ENCODE results near the gene HOXA3.

Gene HOXA3

DNA sequence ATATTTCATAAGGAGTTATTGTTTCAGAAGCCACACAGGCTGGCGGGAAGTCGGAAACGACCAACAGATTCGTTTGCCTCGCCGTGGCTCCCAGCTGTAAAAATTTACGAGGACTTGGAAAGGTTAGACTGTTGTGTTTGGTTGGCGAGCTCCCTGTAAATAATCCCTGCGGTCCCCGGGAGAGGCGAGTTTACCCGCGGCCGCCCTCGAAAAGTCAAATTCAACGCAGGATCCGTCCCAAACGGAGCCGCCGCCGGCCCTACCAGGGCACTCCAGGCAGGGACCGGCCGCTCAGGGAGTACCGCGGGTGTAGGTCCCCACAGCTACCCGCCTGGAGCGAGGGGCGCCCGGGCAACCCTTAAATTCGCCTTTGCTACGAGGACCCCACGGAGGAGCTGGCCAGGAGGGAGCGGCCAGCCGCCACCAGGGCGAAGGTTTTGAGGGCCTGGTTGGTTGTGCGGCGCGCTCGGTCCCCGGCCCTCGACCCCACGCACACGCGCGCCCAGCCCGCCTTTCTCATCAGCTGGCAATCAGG, 13.7 kb upstream of the HOXA3 start:
- no peak for DNase-seq (ENCODE audit: low spot score)

DNA sequence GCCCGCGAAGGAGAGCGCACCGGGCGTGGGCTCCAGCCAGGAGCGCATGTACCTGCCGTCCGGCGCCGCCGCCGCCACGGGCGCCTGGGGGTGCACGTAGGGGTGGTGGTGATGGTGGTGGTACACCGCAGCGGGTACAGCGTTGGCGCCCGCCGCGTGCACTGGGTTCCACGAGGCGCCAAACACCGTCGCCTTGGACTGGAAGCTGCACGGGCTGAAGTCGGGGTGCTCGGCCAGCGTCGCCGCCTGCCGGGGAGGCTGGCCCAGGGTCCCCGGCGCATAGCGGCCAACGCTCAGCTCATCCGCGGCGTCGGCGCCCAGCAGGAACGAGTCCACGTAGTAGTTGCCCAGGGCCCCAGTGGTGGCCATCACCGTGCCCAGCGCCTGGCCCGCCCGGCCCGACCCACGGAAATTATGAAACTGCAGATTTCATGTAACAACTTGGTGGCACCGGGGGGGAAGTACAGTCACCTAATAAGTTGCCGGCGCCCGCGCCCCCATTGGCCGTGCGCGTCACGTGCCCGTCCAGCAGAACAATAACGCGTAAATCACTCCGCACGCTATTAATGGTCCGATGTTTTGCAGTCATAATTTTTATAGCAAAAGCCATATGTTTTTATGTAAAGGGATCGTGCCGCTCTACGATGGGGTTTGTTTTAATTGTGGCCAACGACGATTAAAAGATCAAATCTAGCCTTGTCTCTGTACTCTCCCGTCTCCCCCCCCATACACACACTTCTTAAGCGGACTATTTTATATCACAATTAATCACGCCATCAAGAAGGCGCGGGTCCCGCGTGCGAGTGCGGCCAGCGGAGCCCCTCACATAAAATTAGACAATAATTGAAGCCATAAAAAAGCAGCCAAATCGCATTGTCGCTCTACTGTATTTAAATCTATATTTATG, 13.0 kb upstream of the HOXA3 start, which contains the start of gene HOXA9:
Gene HOXA9, minus strand, starts transcription at position 449 of the 907 bp plus-strand sequence. Its CDS starts 80 bp downstream, at position 369.
- no peak for DNase-seq (ENCODE audit: low spot score)

DNA sequence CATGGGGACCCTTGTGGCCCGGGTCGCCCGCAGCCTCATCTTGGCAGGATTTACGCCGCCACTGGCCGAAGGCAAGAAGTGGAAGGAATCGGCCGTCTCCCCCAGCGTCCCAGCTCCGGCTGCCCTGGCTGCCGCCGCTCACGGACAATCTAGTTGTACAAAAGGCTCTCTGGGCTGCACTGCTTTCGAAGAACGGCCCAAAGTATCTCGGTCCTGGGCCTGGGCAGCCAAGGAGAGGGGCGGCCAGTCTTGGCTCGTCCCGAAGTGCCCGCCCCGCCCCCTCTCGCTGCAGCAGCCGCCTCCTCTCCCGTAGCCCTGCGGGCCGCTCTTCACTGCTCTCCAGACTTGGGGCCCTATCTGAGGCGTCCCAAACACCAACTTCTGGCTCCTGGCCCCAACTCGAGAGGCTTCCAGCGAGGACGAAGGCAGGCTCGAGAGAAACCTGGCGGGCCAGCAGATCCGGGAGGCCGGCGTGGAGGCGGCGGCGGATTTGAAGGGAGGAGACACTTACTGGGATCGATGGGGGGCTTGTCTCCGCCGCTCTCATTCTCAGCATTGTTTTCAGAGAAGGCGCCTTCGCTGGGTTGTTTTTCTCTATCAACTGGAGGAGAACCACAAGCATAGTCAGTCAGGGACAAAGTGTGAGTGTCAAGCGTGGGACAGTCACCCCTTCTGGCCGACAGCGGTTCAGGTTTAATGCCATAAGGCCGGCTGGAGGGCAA, 12.1 kb upstream of the HOXA3 start:
- DNase-seq (ENCODE audit: low spot score), result no peak

DNA sequence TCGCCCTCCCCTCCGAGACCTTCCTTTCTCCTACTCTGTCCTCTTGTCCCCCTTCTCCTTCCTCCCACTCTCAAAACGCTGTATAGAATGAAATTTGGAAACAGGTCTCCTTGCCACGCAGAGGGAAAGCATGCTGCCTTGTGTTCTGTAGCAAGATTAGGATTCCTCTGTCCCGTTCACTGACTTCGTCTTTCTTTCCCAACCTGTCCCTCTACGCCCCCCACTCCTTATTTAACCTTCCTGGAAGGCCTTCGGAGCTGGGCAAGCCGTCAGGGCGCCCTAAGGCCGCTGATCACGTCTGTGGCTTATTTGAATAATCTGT, 11.6 kb upstream of the HOXA3 start:
- DNase-seq (ENCODE audit: low spot score), result no peak

DNA sequence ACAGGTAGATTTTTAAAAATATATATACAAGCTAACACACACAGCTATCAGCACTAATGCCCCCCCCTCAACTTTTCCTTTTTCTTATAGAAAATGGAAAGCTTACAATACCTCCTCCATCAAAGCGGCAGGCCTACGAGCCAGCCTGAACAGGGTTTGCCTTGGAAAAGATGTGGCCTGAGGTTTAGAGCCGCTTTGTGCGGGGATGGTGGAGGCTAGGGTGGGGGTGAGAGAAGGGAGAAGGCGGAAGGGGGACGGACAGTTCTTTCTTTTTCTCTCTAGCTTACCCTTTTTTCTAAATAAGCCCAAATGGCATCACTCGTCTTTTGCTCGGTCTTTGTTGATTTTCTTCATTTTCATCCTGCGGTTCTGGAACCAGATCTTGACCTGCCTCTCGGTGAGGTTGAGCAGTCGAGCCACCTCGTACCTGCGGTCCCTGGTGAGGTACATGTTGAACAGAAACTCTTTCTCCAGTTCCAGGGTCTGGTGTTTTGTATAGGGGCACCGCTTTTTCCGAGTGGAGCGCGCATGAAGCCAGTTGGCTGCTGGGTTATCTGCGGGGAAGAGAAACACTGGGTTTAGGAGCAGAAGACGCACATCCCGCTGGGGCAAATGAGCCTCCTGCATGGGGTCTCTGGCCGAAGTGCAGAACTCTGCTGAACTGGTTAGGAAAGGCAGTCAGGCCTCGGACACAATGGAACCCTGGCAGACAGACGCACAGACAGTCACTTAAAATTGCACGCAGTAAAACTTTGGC, 11.1 kb upstream of the HOXA3 start:
- no peak for DNase-seq (ENCODE audit: low spot score)

DNA sequence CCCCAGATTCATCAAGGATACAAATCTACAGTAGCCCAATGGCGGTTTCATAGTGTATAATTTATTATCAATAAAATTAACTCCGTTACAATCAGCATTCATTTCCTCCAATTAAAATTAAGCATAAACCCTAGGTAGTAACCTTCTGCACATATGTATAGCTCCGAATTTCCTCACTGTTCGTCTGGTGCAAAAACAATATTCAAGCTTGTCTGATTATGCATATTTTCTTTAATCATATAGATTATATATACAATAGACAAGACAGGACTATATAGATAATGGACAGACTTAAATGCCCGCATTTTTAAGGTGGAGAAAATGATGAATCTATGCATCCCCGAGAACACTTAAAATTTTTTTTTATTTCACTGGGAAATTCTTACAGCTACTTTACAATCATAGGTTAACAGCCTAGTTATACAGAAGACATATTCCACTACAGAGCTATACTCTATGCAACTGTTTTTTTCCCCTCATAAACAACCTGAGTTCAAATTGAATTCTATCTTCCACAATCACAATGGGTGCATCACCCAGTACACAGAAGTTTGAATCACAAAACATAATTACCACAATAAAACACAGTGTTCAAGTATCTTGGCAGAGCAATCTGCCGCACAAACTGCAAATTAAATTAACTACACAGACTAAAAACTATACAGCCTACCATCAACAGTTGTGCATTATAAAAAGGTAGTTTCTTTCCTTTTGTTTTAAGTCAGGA, 10.3 kb upstream of the HOXA3 start:
- DNase-seq (ENCODE audit: low spot score), result no peak

DNA sequence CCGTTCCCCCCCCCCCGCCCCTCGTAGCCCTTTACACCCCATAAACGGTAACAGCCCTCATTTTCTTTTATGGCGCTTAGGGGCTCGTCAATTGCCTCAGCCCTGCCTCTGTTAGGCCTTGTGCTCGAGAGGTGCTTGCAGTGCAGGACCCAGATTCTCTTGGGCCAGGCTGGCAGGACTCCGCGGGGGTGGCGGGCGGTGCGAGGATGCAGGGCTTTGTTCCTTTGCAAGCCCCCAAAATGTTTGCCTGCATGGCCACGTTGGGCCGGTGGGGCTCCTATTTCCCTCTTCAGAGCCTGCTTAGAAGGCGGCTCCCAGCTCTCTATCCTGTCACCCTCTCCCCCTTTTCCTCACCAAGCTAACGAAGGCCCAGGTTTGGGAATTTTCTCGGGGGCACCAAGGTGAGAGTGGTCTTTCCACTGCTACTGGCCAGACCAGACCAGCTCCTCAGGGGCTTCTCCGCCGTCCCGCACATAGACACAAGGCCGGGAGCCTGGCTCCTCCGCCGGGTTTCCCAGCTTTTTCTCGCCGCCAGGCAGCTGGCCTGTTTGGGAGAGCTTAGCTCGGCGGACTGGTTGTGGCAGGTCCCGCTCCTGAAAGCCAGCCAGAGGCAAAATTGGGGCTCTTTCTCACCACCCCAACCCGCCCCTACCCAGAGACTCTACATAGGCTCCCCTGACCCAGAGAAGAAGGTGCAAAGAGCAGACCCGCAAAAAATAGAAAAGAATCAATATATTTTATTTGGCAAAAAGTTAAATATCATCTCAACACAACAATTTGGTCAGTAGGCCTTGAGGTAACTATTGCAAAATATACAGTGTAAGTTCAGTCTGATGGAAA, 9.6 kb upstream of the HOXA3 start:
- DNase-seq (ENCODE audit: low spot score), result no peak

DNA sequence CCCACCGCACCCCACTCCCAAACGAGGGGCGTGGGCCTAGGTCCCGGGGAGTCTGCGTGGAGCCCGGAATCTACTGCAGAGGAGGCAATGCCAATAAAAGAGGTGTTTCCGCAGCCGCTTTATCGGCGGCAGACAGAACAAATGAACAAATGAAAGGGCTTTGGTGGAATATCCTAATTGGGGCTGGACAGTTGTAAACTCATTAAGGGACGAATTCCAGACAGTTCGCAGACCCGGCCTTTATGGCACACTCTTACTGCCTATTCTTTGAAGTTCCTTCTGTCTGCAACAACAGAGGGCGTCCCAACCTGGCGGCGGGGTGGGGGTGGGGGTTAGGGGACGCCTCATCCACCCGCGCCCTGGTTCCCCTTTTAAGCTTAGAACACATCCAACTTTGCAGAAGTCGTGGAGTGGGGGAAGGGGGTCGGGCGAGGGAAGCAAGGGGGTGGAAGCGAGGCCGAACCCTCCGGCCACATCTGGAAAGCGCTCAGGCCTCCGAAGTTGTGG, 8.9 kb upstream of the HOXA3 start:
- DNase-seq (ENCODE audit: low spot score), result no peak

DNA sequence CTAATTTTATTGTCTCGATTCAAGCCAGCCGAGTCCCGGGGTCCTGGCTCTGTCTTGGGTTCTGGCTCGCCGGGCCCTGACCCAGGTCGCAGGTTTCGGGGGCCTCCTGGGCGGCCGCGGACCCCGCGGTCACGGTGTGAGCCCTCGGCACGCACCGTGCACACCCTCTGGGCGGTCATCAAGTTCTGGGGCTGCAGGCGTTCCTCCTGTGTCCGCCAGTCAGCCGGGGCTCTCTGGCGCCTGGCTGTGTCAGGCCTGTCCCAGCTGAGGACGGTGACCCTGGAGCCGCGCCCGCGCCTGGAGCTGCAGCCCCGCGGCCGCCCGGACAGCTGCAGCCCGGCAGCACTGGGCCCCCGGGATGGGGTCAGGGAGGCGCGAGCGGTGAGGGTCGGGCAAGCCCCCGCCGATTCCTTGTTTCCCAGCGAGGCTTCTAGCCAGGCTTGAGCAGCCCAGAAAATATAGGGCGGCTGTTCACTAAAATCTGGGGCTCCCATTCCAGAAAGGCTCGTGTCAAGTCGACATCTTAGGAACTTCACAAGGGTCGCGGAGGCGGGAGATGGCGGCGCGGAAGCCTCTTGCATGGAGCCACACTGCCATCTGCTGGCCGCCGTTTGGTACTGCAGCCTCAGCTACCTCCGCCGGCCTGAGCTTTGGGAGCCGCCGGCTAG, 8.3 kb upstream of the HOXA3 start:
- DNase-seq (ENCODE audit: low spot score), result peak; percentile 87

DNA sequence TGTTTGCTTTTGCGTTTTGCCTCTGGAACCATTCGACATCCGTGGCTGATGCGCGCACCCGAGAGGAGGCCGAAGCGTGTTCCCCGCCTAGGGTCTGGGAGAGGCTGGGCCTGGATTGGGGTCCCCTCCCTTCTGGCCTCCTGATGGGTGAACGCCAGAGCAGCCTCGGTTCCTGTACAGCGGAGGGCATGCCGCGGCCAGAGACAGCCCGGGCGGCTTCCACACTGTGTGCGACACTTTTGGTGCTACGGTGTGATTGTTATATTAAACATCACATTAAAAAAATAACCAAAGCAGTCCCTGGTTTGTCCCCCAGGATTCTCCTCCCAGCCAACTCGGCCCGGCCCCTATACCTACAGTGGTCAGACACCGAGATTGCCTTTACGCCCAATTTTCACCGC, 7.8 kb upstream of the HOXA3 start:
- DNase-seq (ENCODE audit: low spot score), result no peak

DNA sequence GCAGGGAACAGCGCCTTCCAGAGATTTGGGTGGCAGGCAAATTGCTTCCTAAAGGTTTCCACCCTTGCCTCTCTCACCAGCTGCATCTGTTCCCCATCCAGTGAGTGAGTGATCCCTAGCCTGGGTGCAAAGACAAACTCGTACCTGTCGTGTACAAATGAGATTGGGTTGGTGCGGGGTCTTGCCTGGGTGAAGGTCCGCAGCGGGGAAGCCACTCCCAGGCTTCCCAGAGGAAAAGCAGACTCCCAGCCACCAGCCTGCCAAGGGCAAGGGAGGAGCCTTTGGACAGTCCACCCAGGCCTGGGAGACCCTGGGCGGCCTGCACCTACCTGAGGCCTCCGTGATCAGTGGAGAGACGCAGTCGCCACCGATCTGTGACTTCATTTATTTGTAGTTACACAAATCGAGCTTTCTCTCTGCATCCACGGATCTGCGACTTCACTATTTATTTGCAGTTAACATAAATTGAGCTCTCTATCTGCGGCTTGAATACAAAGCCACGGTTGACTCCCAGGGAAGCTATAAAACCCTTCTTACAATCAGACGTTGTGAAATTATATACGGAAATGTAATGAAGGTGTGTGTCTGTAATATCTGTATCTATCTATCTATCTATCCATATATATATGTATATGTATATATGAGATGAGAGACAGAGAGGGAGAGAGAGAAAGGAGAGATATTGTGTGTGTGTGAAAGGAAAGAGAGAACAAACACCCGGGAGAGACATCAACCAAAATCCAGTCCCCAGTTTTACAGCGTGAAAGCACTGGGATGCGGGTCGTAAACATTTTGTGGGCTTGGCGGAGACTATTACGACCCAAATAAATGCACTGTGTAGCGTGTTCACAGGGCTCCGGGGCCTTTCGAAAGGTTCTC, 7.1 kb upstream of the HOXA3 start:
- DNase-seq (ENCODE audit: low spot score), result no peak

DNA sequence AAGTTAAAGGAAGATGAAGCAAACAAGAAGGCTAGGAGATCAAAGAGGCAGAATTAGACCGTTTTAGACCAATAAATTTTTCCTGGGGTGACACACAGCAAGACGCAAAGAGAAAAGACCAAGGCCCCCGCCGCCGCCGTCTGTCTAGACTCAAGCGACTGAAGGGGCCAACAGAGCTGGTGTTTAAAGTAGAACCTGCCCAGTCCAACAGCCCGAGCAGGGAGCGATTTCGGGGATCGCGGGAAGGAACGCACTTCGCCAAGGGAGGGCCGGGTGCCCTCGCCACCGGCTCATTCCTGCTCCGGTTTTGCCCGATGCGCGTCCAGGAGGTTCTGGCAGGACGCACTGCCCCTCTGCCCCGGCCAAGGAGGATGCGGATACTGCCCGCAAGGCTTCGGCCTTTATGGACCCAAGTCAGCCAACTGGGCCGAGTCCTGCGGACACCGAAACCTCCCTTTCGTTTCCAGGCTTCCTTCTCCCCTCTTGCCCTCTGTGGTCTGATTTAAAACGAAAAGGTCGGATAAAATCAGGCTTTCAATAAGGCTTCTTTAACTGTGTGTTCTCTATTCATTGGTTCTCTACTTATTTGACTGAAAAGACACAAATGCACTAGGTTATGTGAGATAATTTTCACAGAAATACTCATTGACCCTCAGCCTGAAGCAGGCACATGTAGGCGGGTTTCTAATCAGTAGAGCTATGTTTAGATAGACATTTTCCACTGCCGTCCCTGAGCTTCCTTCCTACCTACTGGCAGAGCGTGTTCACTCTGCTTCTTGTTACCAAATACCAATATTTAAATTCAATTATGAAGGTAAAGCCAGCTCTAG, 6.3 kb upstream of the HOXA3 start:
- no peak for DNase-seq (ENCODE audit: low spot score)

DNA sequence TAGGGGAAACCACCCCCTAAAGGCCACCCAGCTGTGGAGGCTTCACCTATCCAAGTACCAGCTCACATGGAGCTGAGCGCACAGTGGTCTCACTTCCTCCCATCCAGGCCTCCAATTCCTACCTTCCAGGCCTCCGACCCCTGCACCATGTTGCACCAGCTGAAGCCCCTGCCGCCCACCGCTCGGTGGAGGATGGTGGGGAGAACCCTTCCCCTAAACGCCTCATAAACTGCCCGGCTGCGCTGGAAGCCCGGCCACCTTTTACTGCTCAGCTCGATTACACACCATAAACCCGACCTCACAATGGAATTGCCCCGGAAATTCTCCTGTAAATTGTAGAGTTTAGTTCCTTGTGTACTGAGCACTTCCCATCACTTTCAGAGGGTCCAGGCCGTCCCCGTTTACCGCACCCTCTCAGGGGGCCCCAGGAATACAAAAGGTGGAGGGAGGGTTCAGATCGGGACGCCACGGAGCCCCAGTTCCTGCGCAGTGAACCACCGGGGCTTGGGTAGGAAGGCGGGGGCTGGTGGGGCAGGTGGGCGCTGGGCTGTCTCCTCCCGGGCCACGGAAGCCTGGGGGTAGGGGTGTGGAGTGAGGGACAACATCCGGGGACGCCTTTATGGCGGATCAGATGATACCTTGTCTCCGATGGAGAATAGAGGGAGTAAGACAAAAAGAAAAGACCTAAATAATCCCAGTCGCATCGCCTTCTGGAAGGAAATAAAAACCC, 5.5 kb upstream of the HOXA3 start:
- no peak for DNase-seq (ENCODE audit: low spot score)

DNA sequence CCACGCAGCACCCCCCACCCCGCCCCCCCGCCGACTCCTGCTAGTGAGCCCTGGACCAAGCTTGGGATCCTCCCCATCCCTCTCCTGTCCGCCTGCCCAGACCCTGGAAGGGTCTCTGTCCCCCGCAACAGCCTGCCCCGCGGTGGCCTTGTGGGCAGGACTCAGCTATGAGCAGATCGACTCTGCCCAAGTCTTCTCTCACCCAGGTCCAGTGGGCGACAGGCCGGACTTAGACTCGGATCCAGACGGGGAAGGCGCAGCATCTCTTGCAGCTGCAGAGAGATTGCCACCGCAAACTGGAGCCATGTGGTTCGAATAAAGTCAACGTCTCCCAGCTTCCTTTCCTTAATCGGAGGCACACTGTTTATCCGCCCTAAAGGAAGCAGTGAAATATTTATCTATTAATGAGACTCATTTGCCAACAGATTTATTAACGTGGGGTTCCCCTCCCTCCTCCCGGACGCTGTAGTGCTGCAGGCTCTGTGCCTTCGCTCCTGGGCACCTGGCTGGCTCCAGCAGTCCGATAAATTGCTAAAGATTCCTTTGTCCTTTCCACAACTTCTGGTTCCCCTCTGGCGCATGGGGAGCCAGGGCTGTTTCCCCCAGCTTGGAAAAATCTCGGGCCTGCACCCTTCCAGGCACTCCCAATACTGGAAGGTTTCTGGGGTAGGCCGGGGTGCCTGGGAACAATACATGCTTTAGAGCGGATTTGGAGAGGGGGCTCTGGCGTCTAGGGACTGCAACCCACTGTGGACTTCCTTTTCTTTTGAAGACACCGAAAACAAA, 4.7 kb upstream of the HOXA3 start:
- no peak for DNase-seq (ENCODE audit: low spot score)

DNA sequence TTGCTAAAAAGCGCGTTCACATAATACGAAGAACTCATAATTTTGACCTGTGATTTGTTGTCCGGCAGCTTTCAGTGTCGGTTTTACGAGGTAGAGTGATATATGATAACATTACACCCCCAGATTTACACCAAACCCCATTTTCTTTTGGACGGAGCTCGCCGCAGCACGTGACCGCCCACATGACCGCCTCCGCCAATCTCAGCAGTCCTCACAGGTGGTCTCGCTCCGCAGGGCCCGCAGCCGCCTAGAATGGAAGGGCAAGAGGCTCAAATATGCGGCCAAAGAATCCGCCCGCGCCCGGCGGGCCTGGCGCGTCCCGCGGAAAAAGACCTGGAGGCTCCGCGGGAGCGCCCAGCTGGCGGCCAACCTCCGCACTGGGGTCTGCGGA, 4.1 kb upstream of the HOXA3 start, which contains the start of gene HOXA7:
Gene HOXA7, minus strand, starts transcription at position 168 of the 391 bp plus-strand sequence. Its CDS starts 130 bp downstream, at position 38.
- DNase-seq (ENCODE audit: low spot score), result no peak

DNA sequence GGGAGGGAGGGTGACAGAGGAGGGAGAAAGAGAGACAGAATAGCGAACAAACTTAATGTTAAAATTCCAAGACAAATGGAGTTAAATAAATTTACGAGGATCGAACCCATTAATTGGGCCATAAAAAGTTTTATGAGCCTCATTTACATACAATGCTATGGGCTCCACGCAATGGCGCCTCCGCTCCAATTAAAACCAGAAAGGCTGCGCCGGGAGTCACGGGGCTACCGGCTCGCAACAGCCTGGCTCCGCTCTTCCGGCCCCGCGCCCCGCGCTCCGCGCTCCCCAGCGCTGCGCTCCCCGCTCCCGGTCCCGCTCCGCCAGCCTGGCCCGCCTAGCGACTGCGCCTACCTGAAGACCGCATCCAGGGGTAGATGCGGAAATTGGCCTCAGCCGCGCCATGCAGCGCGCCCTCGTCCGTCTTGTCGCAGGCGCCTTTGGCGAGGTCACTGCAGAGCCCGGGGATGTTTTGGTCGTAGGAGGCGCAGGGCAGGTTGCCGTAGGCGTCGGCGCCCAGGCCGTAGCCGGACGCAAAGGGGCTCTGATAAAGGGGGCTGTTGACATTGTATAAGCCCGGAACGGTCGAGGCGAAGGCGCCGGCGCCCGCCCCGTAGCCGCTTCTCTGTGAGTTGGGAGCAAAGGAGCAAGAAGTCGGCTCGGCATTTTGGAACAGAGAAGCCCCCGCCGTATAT, 3.6 kb upstream of the HOXA3 start:
- DNase-seq (ENCODE audit: low spot score), result no peak

All from CD4-positive, alpha-beta T cell treated with Interleukin-15 for 4 hours (primary cell).